Measurements from ENCODE around the gene SETBP1.

SETBP1 gene

DNA sequence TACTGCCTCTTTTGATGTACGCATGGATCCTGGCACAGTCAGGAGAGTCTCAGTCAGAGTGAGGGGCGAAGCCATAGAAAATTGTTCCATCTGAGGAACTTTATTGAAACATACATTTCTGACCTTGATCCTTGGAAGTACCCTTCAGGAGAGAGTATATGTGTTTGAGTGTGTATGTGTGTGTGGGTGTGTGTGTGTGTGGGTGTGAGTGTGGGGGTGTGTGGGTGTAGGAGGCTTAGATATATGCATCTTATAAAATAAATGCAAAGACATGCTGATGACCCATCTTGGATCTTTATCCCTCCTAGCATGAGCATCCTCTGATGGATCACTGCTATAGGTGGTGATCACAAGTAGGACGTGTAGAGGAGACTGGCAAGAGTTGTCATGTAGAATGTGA lies 93.5 kb downstream of the SETBP1 start:
- Histone ChIP-seq H3K4me1 (ENCODE audit: control insufficient read depth, insufficient read depth, low read length, poor library complexity, severe bottlenecking) (peaks cover 9% of the 10 kb centered on the region), H3K27ac (ENCODE audit: low read depth, low read length, severe bottlenecking) (no peak overlapping the region), H3K9me3 (ENCODE audit: control insufficient read depth, low read length) (no peaks in the 10 kb centered on the region), H3K36me3 (ENCODE audit: control insufficient read depth, insufficient read depth, low read length) (no peaks in the 10 kb centered on the region), H3K4me3 (ENCODE audit: extremely low read depth, insufficient read depth, low read length, poor library complexity, severe bottlenecking) (no peak overlapping the region)
- 97 to 100% methylated on average over 2 of the region's 3 CpGs for WGBS, 2 experiments (ENCODE audit: insufficient coverage in 2 of 2)

DNA sequence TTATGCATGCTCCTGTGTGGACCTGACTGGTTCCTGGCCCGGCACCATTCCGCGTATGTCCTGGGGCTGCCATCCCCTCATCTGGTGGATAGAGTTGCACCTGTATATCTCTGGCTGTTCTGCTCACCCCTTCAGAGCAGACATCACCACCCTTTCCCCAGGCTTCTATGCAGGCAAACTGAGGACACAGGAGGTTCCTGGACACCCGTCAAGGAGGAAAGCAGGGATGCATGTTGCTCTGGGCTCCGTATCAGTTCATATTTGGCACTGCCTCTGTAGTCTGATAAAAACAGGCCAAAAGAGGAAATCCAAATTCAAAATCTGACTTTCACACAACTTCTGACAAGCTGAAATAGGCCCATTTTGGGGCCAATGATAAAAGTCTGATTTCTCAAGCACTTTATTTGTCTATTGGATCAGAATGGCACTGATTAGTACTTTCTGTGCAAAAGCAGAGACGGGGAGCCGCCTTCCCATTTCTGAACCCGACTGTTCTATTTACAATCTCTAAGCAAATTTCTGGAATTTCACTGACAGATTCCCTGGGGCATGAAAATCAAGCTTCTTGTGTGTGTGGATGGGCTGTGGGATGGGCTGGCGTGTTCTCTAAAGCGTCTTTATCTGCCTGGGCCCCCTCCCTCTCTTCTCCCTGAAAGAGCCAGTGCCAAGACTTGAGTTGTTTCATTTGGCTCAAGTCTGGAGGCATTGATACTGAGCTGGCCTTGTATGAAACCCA lies 96.9 kb downstream of the SETBP1 start:
- Histone ChIP-seq H3K36me3 (ENCODE audit: control insufficient read depth, insufficient read depth, low read length) (no peaks in the 10 kb centered on the region), H3K9me3 (ENCODE audit: control insufficient read depth, low read length) (no peaks in the 10 kb centered on the region), H3K4me1 (ENCODE audit: control insufficient read depth, insufficient read depth, low read length, poor library complexity, severe bottlenecking) (peaks cover 23% of the 10 kb centered on the region), H3K27ac (ENCODE audit: low read depth, low read length, severe bottlenecking) (no peak overlapping the region), H3K4me3 (ENCODE audit: extremely low read depth, insufficient read depth, low read length, poor library complexity, severe bottlenecking) (no peak overlapping the region)
- 98 to 100% methylated on average over 5 to 7 of the region's 10 CpGs for WGBS, 2 experiments (ENCODE audit: insufficient coverage in 2 of 2)

DNA sequence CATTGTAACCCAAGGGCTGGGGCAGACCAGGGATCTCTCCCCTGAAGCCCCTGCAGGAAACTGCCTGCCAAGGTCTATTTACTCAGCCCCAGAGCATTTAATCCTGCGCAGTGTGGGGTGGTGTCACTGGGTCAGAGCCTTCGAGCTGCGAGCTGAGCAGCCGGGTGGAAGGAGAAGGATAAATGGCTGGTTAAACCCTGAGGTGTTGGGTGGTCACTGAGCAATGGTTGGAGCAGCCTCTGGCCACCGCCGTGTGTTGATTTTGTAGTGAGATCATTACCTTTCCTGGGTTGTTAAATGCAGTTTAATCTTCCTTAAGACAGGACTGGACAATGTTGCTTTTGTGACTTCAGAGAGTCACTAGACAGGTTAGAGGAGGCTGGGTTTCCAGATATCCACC lies 98.1 kb downstream of the SETBP1 start:
- H3K4me1 ChIP-seq (ENCODE audit: control insufficient read depth, insufficient read depth, low read length, poor library complexity, severe bottlenecking) = peaks cover 25% of the 10 kb centered on the region
- H3K36me3 ChIP-seq (ENCODE audit: control insufficient read depth, insufficient read depth, low read length) = no peaks in the 10 kb centered on the region
- WGBS, 2 experiments (ENCODE audit: insufficient coverage in 2 of 2) = 70 to 90% methylated on average over 6 of the region's 6 CpGs
- H3K27ac ChIP-seq (ENCODE audit: low read depth, low read length, severe bottlenecking) = peak overlapping the region; percentile 43
- H3K4me3 ChIP-seq (ENCODE audit: extremely low read depth, insufficient read depth, low read length, poor library complexity, severe bottlenecking) = no peak overlapping the region
- H3K9me3 ChIP-seq (ENCODE audit: control insufficient read depth, low read length) = no peaks in the 10 kb centered on the region

DNA sequence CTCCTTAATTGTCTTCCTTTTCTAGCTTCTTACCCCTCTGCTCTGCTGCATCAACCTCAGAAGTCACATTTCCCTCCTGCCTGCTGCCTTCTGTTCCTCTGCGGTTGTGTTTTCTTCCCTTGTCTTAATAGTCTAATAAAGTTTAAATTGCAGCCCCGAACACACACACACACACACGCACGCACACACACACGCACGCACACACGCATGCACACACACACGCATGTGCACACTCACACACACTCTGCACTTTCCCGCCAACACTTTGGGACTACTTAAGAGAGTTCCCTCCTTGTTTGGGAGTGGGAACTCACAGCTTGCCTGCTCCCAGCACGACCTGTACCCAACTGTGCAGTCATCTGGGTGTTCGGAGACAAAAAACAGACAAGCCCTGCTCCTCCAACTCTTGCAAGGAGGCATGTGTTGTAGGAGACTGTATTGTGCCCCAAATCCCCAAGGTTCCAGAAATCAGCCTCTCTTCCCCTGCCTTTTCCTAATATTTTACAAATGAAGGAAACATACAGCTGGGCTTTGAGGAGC lies 99.1 kb downstream of the SETBP1 start:
- no peak overlapping the region for H3K27ac ChIP-seq (ENCODE audit: low read depth, low read length, severe bottlenecking)
- no peak overlapping the region for H3K4me3 ChIP-seq (ENCODE audit: extremely low read depth, insufficient read depth, low read length, poor library complexity, severe bottlenecking)
- H3K36me3 ChIP-seq (ENCODE audit: control insufficient read depth, insufficient read depth, low read length) = no peaks in the 10 kb centered on the region
- 84 to 96% methylated on average over 5 to 9 of the region's 11 CpGs for WGBS, 2 experiments (ENCODE audit: insufficient coverage in 2 of 2)
- no peaks in the 10 kb centered on the region for H3K9me3 ChIP-seq (ENCODE audit: control insufficient read depth, low read length)
- peaks cover 25% of the 10 kb centered on the region for H3K4me1 ChIP-seq (ENCODE audit: control insufficient read depth, insufficient read depth, low read length, poor library complexity, severe bottlenecking)

DNA sequence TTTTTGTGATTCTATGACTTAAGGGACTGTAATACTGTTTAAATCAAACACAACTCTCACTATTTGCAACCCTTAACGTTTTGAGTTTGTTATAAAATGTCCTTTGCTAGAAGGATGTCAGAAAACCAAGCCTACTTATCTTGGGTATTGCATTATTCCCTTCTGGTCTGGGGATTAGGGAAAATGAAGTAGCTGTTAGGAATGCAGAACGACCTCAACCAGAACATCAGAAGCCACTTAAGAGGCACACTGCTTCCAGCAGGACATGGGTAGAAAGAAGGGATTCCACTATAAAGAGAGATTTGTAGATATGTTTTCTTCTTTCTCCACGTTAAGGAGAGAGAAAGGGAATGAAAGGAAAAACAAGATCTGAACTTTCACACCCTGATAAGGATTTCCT lies 101.2 kb downstream of the SETBP1 start:
- Histone ChIP-seq H3K4me3 (ENCODE audit: extremely low read depth, insufficient read depth, low read length, poor library complexity, severe bottlenecking) (no peak overlapping the region), H3K27ac (ENCODE audit: low read depth, low read length, severe bottlenecking) (peak overlapping the region; percentile 71), H3K4me1 (ENCODE audit: control insufficient read depth, insufficient read depth, low read length, poor library complexity, severe bottlenecking) (peaks cover 29% of the 10 kb centered on the region), H3K9me3 (ENCODE audit: control insufficient read depth, low read length) (no peaks in the 10 kb centered on the region), H3K36me3 (ENCODE audit: control insufficient read depth, insufficient read depth, low read length) (no peaks in the 10 kb centered on the region)
- WGBS, 2 experiments (ENCODE audit: insufficient coverage in 2 of 2) = no CpG with 5 or more reads among the region's 3 CpGs

DNA sequence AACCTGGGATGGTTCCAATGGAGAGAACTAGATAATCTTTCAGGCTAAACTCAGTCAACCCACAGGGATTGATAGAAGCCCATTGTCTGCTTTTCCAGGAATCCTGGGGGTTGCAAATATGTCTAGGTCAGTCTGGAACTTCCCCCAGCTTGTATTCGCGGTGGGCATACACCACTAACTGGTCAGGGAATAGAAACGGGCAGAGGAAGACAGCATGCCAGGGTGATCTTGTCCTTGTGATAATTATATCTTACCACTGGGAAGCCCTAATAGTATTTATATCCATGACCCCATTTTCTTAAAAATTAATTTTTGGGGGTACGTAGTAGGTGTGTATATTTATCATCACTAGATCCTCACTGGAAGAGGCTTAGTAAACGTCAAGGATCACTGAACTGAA lies 101.9 kb downstream of the SETBP1 start:
- peaks cover 30% of the 10 kb centered on the region for H3K4me1 ChIP-seq (ENCODE audit: control insufficient read depth, insufficient read depth, low read length, poor library complexity, severe bottlenecking)
- H3K36me3 ChIP-seq (ENCODE audit: control insufficient read depth, insufficient read depth, low read length) = no peaks in the 10 kb centered on the region
- peak overlapping the region; percentile 71 for H3K27ac ChIP-seq (ENCODE audit: low read depth, low read length, severe bottlenecking)
- H3K9me3 ChIP-seq (ENCODE audit: control insufficient read depth, low read length) = no peaks in the 10 kb centered on the region
- H3K4me3 ChIP-seq (ENCODE audit: extremely low read depth, insufficient read depth, low read length, poor library complexity, severe bottlenecking) = no peak overlapping the region
- 100% methylated on average over 1 of the region's 5 CpGs; no CpG with 5 or more reads in 1 of the 2 experiments for WGBS, 2 experiments (ENCODE audit: insufficient coverage in 2 of 2)

DNA sequence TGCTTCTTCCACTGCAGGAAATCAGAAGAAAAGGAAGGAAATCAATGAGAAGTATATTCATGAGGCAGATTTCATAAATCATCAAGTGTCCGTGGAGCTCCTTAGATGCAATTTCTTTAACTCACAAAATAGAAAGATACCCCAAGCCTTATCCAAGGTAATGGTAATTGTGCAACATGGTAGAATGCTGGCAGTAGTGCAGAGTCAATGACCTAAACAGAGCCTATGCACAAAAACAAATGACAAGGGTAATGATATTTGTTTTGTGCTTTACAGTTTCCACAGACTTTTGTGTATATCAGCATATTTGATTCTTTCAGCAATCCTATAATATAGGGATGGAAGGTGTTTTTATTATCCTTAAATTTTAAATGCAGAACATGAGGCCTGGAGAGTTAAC lies 102.7 kb downstream of the SETBP1 start:
- no peak overlapping the region for H3K27ac ChIP-seq (ENCODE audit: low read depth, low read length, severe bottlenecking)
- peaks cover 36% of the 10 kb centered on the region for H3K4me1 ChIP-seq (ENCODE audit: control insufficient read depth, insufficient read depth, low read length, poor library complexity, severe bottlenecking)
- no peaks in the 10 kb centered on the region for H3K36me3 ChIP-seq (ENCODE audit: control insufficient read depth, insufficient read depth, low read length)
- no peaks in the 10 kb centered on the region for H3K9me3 ChIP-seq (ENCODE audit: control insufficient read depth, low read length)
- no CpG with 5 or more reads among the region's 1 CpG for WGBS, 2 experiments (ENCODE audit: insufficient coverage in 2 of 2)
- no peak overlapping the region for H3K4me3 ChIP-seq (ENCODE audit: extremely low read depth, insufficient read depth, low read length, poor library complexity, severe bottlenecking)

DNA sequence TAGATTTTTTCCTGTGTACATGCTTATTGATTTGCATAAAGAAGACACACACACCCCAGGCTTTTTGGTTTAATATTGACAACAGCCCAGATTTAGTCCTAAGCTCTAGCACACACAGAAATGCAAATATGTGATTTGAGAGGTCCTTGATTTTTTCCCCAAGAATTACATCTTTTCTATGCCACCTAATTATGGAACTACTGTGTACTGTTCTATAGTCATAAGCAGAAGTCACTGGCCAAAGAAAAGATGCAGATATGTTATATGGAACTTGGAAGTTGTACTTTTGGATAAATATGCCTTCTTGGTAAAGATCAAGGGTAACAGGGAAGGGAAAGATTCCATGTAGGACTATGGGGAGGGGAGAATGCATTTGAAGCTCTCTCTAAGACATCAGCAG lies 105.6 kb downstream of the SETBP1 start:
- H3K27ac ChIP-seq (ENCODE audit: low read depth, low read length, severe bottlenecking) = no peak overlapping the region
- H3K36me3 ChIP-seq (ENCODE audit: control insufficient read depth, insufficient read depth, low read length) = no peaks in the 10 kb centered on the region
- peaks cover 46% of the 10 kb centered on the region for H3K4me1 ChIP-seq (ENCODE audit: control insufficient read depth, insufficient read depth, low read length, poor library complexity, severe bottlenecking)
- H3K4me3 ChIP-seq (ENCODE audit: extremely low read depth, insufficient read depth, low read length, poor library complexity, severe bottlenecking) = no peak overlapping the region
- no peaks in the 10 kb centered on the region for H3K9me3 ChIP-seq (ENCODE audit: control insufficient read depth, low read length)

DNA sequence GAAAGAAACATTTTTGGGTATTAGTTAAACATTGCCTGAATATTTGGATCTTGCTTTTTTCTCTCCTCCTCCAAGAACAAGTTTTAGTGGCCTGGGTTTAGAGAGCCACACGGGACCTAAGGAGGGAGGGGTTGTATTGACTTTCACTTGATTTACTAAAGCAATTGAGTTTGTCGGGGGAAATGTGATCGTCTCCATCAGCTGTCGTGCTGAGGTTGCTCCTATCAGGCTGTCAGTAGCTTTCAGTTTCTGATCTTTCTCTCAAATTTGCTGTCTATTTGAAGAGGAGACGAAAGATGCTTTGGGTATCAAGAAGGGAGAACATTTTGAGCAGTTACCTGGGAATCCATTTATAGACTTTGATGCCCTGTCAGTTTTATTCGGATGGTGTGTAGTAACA lies 106.0 kb downstream of the SETBP1 start:
- WGBS, 2 experiments (ENCODE audit: insufficient coverage in 2 of 2) = 89 to 100% methylated on average over 1 to 4 of the region's 6 CpGs
- H3K4me1 ChIP-seq (ENCODE audit: control insufficient read depth, insufficient read depth, low read length, poor library complexity, severe bottlenecking) = peaks cover 46% of the 10 kb centered on the region
- H3K4me3 ChIP-seq (ENCODE audit: extremely low read depth, insufficient read depth, low read length, poor library complexity, severe bottlenecking) = no peak overlapping the region
- no peak overlapping the region for H3K27ac ChIP-seq (ENCODE audit: low read depth, low read length, severe bottlenecking)
- H3K36me3 ChIP-seq (ENCODE audit: control insufficient read depth, insufficient read depth, low read length) = no peaks in the 10 kb centered on the region
- no peaks in the 10 kb centered on the region for H3K9me3 ChIP-seq (ENCODE audit: control insufficient read depth, low read length)

DNA sequence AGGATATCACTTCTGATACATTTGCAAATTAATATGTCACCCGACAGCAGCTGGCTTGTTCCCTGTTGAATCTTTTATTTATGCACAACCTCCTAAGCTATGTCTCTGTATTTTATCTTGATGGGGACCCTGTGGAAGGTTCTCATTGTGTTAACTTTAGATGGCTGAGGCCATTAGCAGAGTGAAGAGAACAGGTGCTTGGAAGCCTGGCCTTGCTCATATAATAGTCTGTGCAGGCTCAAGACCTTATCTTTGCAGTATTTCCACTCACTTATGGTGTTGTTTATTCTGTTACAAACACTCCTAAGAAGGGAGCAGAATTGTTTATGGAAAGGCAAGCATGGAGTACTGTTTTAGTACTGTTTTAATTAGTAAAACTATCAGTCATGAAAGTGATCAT lies 107.6 kb downstream of the SETBP1 start:
- no peaks in the 10 kb centered on the region for H3K36me3 ChIP-seq (ENCODE audit: control insufficient read depth, insufficient read depth, low read length)
- H3K27ac ChIP-seq (ENCODE audit: low read depth, low read length, severe bottlenecking) = no peak overlapping the region
- no peak overlapping the region for H3K4me3 ChIP-seq (ENCODE audit: extremely low read depth, insufficient read depth, low read length, poor library complexity, severe bottlenecking)
- no peaks in the 10 kb centered on the region for H3K9me3 ChIP-seq (ENCODE audit: control insufficient read depth, low read length)
- peaks cover 54% of the 10 kb centered on the region for H3K4me1 ChIP-seq (ENCODE audit: control insufficient read depth, insufficient read depth, low read length, poor library complexity, severe bottlenecking)
- WGBS, 2 experiments (ENCODE audit: insufficient coverage in 2 of 2) = no CpG with 5 or more reads among the region's 1 CpG

DNA sequence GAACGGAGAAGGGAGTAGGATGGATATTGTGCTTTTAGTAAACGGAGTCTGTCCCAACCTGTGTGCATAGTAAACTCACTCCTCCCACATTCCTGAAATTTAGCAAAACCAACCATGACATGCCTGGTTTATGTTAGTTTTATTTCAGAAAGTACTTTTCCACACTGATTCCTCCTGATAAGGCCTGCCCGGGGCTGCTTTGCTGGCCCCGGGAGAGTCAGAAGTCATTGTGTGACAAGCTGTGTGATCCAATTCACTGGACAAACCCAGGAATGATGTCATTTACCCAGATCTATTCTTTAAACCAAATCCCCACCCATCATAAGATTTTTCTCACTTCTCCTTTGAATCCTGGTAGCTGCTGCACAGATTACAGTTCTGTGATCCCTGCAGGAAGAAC lies 109.0 kb downstream of the SETBP1 start:
- WGBS, 2 experiments (ENCODE audit: insufficient coverage in 2 of 2) = 10 to 80% methylated on average over 1 to 2 of the region's 4 CpGs
- peak overlapping the region; percentile 76 for H3K27ac ChIP-seq (ENCODE audit: low read depth, low read length, severe bottlenecking)
- peaks cover 68% of the 10 kb centered on the region for H3K4me1 ChIP-seq (ENCODE audit: control insufficient read depth, insufficient read depth, low read length, poor library complexity, severe bottlenecking)
- H3K9me3 ChIP-seq (ENCODE audit: control insufficient read depth, low read length) = no peaks in the 10 kb centered on the region
- no peaks in the 10 kb centered on the region for H3K36me3 ChIP-seq (ENCODE audit: control insufficient read depth, insufficient read depth, low read length)
- H3K4me3 ChIP-seq (ENCODE audit: extremely low read depth, insufficient read depth, low read length, poor library complexity, severe bottlenecking) = no peak overlapping the region

Data from mesodermal cell (in vitro differentiated cells).